Smooth muscle cell (in vitro differentiated cells): ENCODE measurements around the gene EPHA2. TPM values are rescaled to one million over a fixed set of nuclear protein-coding genes. Genes with fewer than 3 reads are reported as not detected.

Source experiments
- DNase-seq: peaks from one replicate; lab custom pipeline; 2025; ENCODE audit not compliant: unreplicated experiment; lab: John Stamatoyannopoulos, UW
- H2AFZ ChIP-seq: fragments of 200-600 bp; sonication (generic); 2 replicates; pipeline ENCODE4 v1.6.0; 2016; ENCODE audit warnings: antibody characterized with exemption, low read depth, mild to moderate bottlenecking
- H3F3A ChIP-seq: fragments of 200-600 bp; sonication (generic); 2 replicates; pipeline ENCODE4 v1.6.0; 2017; ENCODE audit warnings: antibody characterized with exemption, low read depth
- H3K27ac ChIP-seq: fragments of 200-600 bp; sonication (generic); 2 replicates; pipeline ENCODE4 v1.5.1; 2016; ENCODE audit warnings: low read depth, mild to moderate bottlenecking
- H3K27me3 ChIP-seq: fragments of 200-600 bp; sonication (generic); 2 replicates; pipeline ENCODE4 v1.6.1; 2016; ENCODE audit warnings: low read depth, mild to moderate bottlenecking
- H3K36me3 ChIP-seq: fragments of 200-600 bp; sonication (generic); 2 replicates; pipeline ENCODE4 v1.5.1; 2016; ENCODE audit warnings: low read depth
- H3K4me1 ChIP-seq: fragments of 200-600 bp; sonication (generic); 2 replicates; pipeline ENCODE4 v1.5.1; 2016; ENCODE audit warnings: low read depth
- H3K4me2 ChIP-seq: fragments of 200-600 bp; sonication (generic); 2 replicates; pipeline ENCODE4 v1.6.0; 2016; ENCODE audit warnings: mild to moderate bottlenecking
- H3K4me3 ChIP-seq: fragments of 200-600 bp; sonication (generic); 2 replicates; pipeline ENCODE4 v1.5.1; 2016; ENCODE audit warnings: mild to moderate bottlenecking
- H3K79me2 ChIP-seq: fragments of 200-600 bp; sonication (generic); 2 replicates; pipeline ENCODE4 v1.6.0; 2016; ENCODE audit warnings: low read depth, mild to moderate bottlenecking
- H3K9ac ChIP-seq: fragments of 200-600 bp; sonication (generic); 2 replicates; pipeline ENCODE4 v1.6.0; 2016; ENCODE audit warnings: low read depth
- H3K9me3 ChIP-seq: fragments of 200-600 bp; sonication (generic); replicated peaks from 2 replicates; pipeline ENCODE4 v1.5.1; 2016; ENCODE audit warnings: low read depth
- H4K20me1 ChIP-seq: fragments of 200-600 bp; sonication (generic); 2 replicates; pipeline ENCODE4 v1.6.0; 2016; ENCODE audit warnings: low read depth
- CTCF ChIP-seq: fragments of 200-600 bp; sonication (generic); IDR thresholded peaks from 2 replicates; pipeline ENCODE4 v1.5.1; 2017; ENCODE audit warnings: borderline replicate concordance, mild to moderate bottlenecking, antibody characterized with exemption; ENCODE audit not compliant: insufficient read depth, poor library complexity, severe bottlenecking
- WGBS: methylation state at CpG from one replicate; pipeline ENCODE4 v1.1.7; 2016; ENCODE audit warnings: low lambda C conversion rate; 5-methylcytosine and 5-hydroxymethylcytosine counted together
- polyA plus RNA-seq: library from polyadenylated mRNA; unstranded; fragments of >200 nt; fragmentation: Nextera tagmentation; extraction: Ambion mirVana; gene quantifications from 2 replicates; pipeline ENCODE4 v1.2.1, GENCODE V29; 2016
- total RNA-seq: library from RNA; depleted of rRNA; stranded (reverse); fragments of >200 nt; gene quantifications from 2 replicates; pipeline ENCODE4 v1.2.3, GENCODE V29; 2014

Gene EPHA2
- total and polyA plus RNA-seq, 2 experiments from 2014 or later: 27.3 to 34.8 TPM

GRCh38 chr1:16131636-16132324, 24.1 kb downstream of the EPHA2 start:
- H3K4me1 ChIP-seq: no peaks in the 10 kb centered on the region
- H3K27ac ChIP-seq: no peak overlapping the region
- H3K9ac ChIP-seq: no peak overlapping the region
- H3F3A ChIP-seq: no peaks in the 10 kb centered on the region
- H4K20me1 ChIP-seq: peaks cover 94% of the 10 kb centered on the region
- H3K79me2 ChIP-seq: no peaks in the 10 kb centered on the region
- no peaks in the 10 kb centered on the region for H3K27me3 ChIP-seq
- H2AFZ ChIP-seq: no peak overlapping the region
- H3K36me3 ChIP-seq: peaks cover 4% of the 10 kb centered on the region
- no peak for DNase-seq
- TF ChIP-seq CTCF: no peak
- 98% methylated on average over 23 of the region's 28 CpGs for WGBS
- H3K9me3 ChIP-seq: no peaks in the 10 kb centered on the region
- no peak overlapping the region for H3K4me2 ChIP-seq
- no peak overlapping the region for H3K4me3 ChIP-seq

GRCh38 chr1:16130827-16131226, 25.0 kb downstream of the EPHA2 start:
- Histone ChIP-seq H3K9me3 (no peaks in the 10 kb centered on the region), H3K36me3 (peaks cover 4% of the 10 kb centered on the region), H3K27me3 (no peaks in the 10 kb centered on the region), H3K4me3 (no peak overlapping the region), H3K4me2 (no peak overlapping the region), H3K4me1 (no peaks in the 10 kb centered on the region), H4K20me1 (peaks cover 100% of the 10 kb centered on the region), H3K9ac (no peak overlapping the region), H3K27ac (no peak overlapping the region), H2AFZ (no peak overlapping the region), H3K79me2 (no peaks in the 10 kb centered on the region), H3F3A (no peaks in the 10 kb centered on the region)
- WGBS: 94% methylated on average over 6 of the region's 6 CpGs
- no peak for TF ChIP-seq CTCF
- no peak for DNase-seq

- H4K20me1 ChIP-seq: peaks cover 100% of the 10 kb centered on the region
- no peak overlapping the region for H3K4me3 ChIP-seq
- H3K9ac ChIP-seq: no peak overlapping the region
- no peak overlapping the region for H3K4me2 ChIP-seq
- 98% methylated on average over 16 of the region's 16 CpGs for WGBS
- TF ChIP-seq CTCF: no peak
- H3F3A ChIP-seq: no peaks in the 10 kb centered on the region
- H3K36me3 ChIP-seq: peaks cover 4% of the 10 kb centered on the region
- no peak overlapping the region for H3K27ac ChIP-seq
- no peaks in the 10 kb centered on the region for H3K79me2 ChIP-seq
- no peaks in the 10 kb centered on the region for H3K4me1 ChIP-seq
- no peak for DNase-seq
- no peaks in the 10 kb centered on the region for H3K27me3 ChIP-seq
- no peaks in the 10 kb centered on the region for H3K9me3 ChIP-seq
- no peak overlapping the region for H2AFZ ChIP-seq
These were observed 25.8 kb downstream of the EPHA2 start for GRCh38 chr1:16129921-16130543.
